Epithelial cell of esophagus (primary cell): ENCODE measurements around the gene NLK.

Experiments
- DNase-seq: peaks from one replicate; pipeline ENCODE4 v3.0.0; 2010; ENCODE audit warnings: low read depth
- H3K4me3 ChIP-seq: 2 replicates; pipeline ENCODE4 v1.5.1; 2011; ENCODE audit warnings: mild to moderate bottlenecking, low read length, control low read depth
- CTCF ChIP-seq: IDR thresholded peaks from 2 replicates; pipeline ENCODE4 v1.5.1; 2011; ENCODE audit warnings: low read depth, mild to moderate bottlenecking, low read length, control low read depth, inconsistent platforms; ENCODE audit not compliant: insufficient read depth; ENCODE audit errors: missing control alignments

The NLK gene

GRCh38 chr17:28112181-28112580, 69.7 kb downstream of the NLK start:
- no peak for DNase-seq
- H3K4me3 ChIP-seq = no peak overlapping the region
- no peak for TF ChIP-seq CTCF

- DNase-seq = peak; percentile 8
- TF ChIP-seq CTCF = no peak
- H3K4me3 ChIP-seq = no peak overlapping the region
Measured at GRCh38 chr17:28112606-28113005, 70.1 kb downstream of the NLK start.

- no peak for TF ChIP-seq CTCF
- H3K4me3 ChIP-seq = no peak overlapping the region
- no peak for DNase-seq
Measured at GRCh38 chr17:28113269-28113668, 70.8 kb downstream of the NLK start.

GRCh38 chr17:28115046-28115445, 72.6 kb downstream of the NLK start:
- peak; percentile 2 for DNase-seq
- no peak overlapping the region for H3K4me3 ChIP-seq
- no peak for TF ChIP-seq CTCF

GRCh38 chr17:28117304-28117703, 74.8 kb downstream of the NLK start:
- no peak for DNase-seq
- TF ChIP-seq CTCF = no peak
- H3K4me3 ChIP-seq = no peak overlapping the region

GRCh38 chr17:28118362-28118761, 75.9 kb downstream of the NLK start:
- no peak overlapping the region for H3K4me3 ChIP-seq
- DNase-seq = no peak
- no peak for TF ChIP-seq CTCF

- TF ChIP-seq CTCF = no peak
- DNase-seq = no peak
- no peak overlapping the region for H3K4me3 ChIP-seq
Measured at GRCh38 chr17:28119046-28119445, 76.6 kb downstream of the NLK start.
